Spleen (tissue), 7 donors: ENCODE results near the gene ARFGEF3.

Experiments used
- POLR2A ChIP-seq, 3 donors: fragments of 450-650 bp; IDR thresholded peaks; one replicate each; pipeline ENCODE4 v1.5.1; 2017; ENCODE audit warnings: antibody characterized with exemption in 3 of 3, mild to moderate bottlenecking in 1 of 3
- TF ChIP-seq, protein P1 (sequence below), 11 experiments: fragments of 200-600 bp in 7 of 11; fragments of 450-650 bp in 4 of 11; sonication (generic) in 4 of 11; IDR thresholded peaks in 8 of 11; conservative IDR thresholded peaks in 3 of 11; 1 replicate in 7 of 11; 2 replicates in 4 of 11; pipeline versions ENCODE4 v1.4.0 to v1.8.0; 2016 to 2021; ENCODE audit warnings: antibody characterized with exemption in 11 of 11, inconsistent platforms in 4 of 11, mild to moderate bottlenecking in 1 of 11
- donor health status: DM: no; HTN: no; CAD: no; lungs with moderate emphysema.
- donor health status: DM: no; HTN: no; CAD: no.
- donor health status: DM: no; HTN: no; CAD: no.

DNA sequence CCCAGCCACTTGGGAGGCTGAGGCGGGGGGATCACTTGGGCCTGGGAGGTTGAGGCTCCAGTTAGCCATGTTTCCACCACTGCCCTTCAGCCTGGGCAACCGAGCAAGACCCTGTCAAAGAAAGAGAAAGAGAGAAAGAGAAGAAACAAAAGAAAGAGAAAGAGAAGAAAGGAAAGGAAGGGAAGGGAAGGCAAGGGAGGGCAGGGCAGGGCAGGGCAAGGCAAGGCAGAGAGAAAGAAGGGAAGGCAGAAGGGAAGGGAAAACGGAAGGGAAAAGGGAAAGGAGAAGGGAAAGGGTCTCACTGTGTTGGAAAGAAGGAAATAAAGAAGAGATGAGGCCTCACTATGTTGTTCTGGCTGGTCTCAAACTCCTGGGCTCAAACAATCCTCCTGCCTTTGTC, 104.4 kb downstream of the ARFGEF3 start:
- TF ChIP-seq, protein P1, sequence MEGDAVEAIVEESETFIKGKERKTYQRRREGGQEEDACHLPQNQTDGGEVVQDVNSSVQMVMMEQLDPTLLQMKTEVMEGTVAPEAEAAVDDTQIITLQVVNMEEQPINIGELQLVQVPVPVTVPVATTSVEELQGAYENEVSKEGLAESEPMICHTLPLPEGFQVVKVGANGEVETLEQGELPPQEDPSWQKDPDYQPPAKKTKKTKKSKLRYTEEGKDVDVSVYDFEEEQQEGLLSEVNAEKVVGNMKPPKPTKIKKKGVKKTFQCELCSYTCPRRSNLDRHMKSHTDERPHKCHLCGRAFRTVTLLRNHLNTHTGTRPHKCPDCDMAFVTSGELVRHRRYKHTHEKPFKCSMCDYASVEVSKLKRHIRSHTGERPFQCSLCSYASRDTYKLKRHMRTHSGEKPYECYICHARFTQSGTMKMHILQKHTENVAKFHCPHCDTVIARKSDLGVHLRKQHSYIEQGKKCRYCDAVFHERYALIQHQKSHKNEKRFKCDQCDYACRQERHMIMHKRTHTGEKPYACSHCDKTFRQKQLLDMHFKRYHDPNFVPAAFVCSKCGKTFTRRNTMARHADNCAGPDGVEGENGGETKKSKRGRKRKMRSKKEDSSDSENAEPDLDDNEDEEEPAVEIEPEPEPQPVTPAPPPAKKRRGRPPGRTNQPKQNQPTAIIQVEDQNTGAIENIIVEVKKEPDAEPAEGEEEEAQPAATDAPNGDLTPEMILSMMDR (IDR thresholded peaks at IDR 0.05 in 8 of 11, conservative IDR thresholded peaks at IDR 0.05 in 3 of 11): no peak
- no peak for TF ChIP-seq POLR2A (IDR thresholded peaks at IDR 0.05)
